HepG2 (cell line): ENCODE measurements around the gene FAM228B. TPM values are rescaled to one million over a fixed set of nuclear protein-coding genes. Genes with fewer than 3 reads are reported as not detected.

Experiments used
- CHD4 ChIP-seq: fragments of 200-600 bp; sonication (generic); IDR thresholded peaks from 2 replicates; pipeline ENCODE4 v1.7.0; 2017; ENCODE audit warnings: mild to moderate bottlenecking, low read length, borderline replicate concordance
- CSRNP1 ChIP-seq: sonication (generic); formaldehyde crosslinking; IDR thresholded peaks from 2 replicates; pipeline ENCODE4 v1.8.1; 2023; ENCODE audit warnings: mild to moderate bottlenecking, missing genetic modification reagents
- DMAP1 ChIP-seq: IDR thresholded peaks from 2 replicates; pipeline ENCODE4 v1.6.1; 2016
- ELF4 ChIP-seq: sonication (generic); formaldehyde crosslinking; IDR thresholded peaks from 2 replicates; pipeline ENCODE4 v1.5.0; 2020; ENCODE audit warnings: missing genetic modification reagents, mild to moderate bottlenecking, moderate library complexity, borderline replicate concordance
- HMGA1 ChIP-seq: sonication (generic); formaldehyde crosslinking; conservative IDR thresholded peaks from 2 replicates; pipeline ENCODE4 v1.4.0; 2020; ENCODE audit warnings: missing genetic modification reagents
- KDM1A ChIP-seq: IDR thresholded peaks from 2 replicates; pipeline ENCODE4 v1.6.1; 2016; ENCODE audit warnings: missing compliant biosample characterization
- MYPOP ChIP-seq: sonication (generic); formaldehyde crosslinking; IDR thresholded peaks from 2 replicates; pipeline ENCODE4 v1.8.1; 2023; ENCODE audit warnings: mild to moderate bottlenecking, moderate library complexity, missing genetic modification reagents
- NFYC ChIP-seq: IDR thresholded peaks from 2 replicates; pipeline ENCODE4 v1.6.1; 2016; ENCODE audit warnings: missing genetic modification reagents, missing compliant biosample characterization
- NRL ChIP-seq: sonication (generic); formaldehyde crosslinking; IDR thresholded peaks from 2 replicates; pipeline ENCODE4 v1.5.0; 2020; ENCODE audit warnings: missing genetic modification reagents, mild to moderate bottlenecking, moderate library complexity, borderline replicate concordance
- PAXIP1 ChIP-seq: sonication (generic); formaldehyde crosslinking; conservative IDR thresholded peaks from 2 replicates; pipeline ENCODE4 v1.4.0; 2020; ENCODE audit warnings: mild to moderate bottlenecking, missing genetic modification reagents, moderate library complexity
- PPARG ChIP-seq: conservative IDR thresholded peaks from 2 replicates; pipeline ENCODE4 v1.6.1; 2016; ENCODE audit warnings: missing biosample characterization, missing genetic modification reagents
- RFX3 ChIP-seq: IDR thresholded peaks from 2 replicates; pipeline ENCODE4 v1.6.1; 2016; ENCODE audit warnings: missing biosample characterization, missing genetic modification reagents
- RORA ChIP-seq: sonication (generic); formaldehyde crosslinking; IDR thresholded peaks from 2 replicates; pipeline ENCODE4 v1.5.0; 2020; ENCODE audit warnings: mild to moderate bottlenecking, missing genetic modification reagents, moderate library complexity
- SCMH1 ChIP-seq: sonication (generic); formaldehyde crosslinking; IDR thresholded peaks from 2 replicates; pipeline ENCODE4 v1.9.0; 2021; ENCODE audit warnings: missing genetic modification reagents, mild to moderate bottlenecking, borderline replicate concordance
- SETDB1 ChIP-seq: sonication (generic); formaldehyde crosslinking; IDR thresholded peaks from 2 replicates; pipeline ENCODE4 v1.5.1; 2020; ENCODE audit warnings: missing genetic modification reagents, mild to moderate bottlenecking, borderline replicate concordance
- SMAD1 ChIP-seq: sonication (generic); formaldehyde crosslinking; IDR thresholded peaks from 2 replicates; pipeline ENCODE4 v1.4.0; 2020; ENCODE audit warnings: missing genetic modification reagents, low read depth, mild to moderate bottlenecking, borderline replicate concordance
- SNAPC2 ChIP-seq: sonication (generic); formaldehyde crosslinking; IDR thresholded peaks from 2 replicates; pipeline ENCODE4 v1.8.1; 2022; ENCODE audit warnings: mild to moderate bottlenecking, missing genetic modification reagents
- TBX3 ChIP-seq: fragments of 450-650 bp; IDR thresholded peaks from 2 replicates; pipeline ENCODE4 v1.6.1; 2017; ENCODE audit warnings: antibody characterized with exemption, mild to moderate bottlenecking, inconsistent platforms, borderline replicate concordance
- ZFP36L2 ChIP-seq: sonication (generic); formaldehyde crosslinking; IDR thresholded peaks from 2 replicates; pipeline ENCODE4 v1.4.0; 2020; ENCODE audit warnings: missing genetic modification reagents
- ZFP37 ChIP-seq: sonication (generic); formaldehyde crosslinking; IDR thresholded peaks from 2 replicates; pipeline ENCODE4 v1.4.0; 2020; ENCODE audit warnings: missing genetic modification reagents, borderline replicate concordance
- ZNF274 ChIP-seq: sonication (generic); formaldehyde crosslinking; IDR thresholded peaks from 2 replicates; pipeline ENCODE4 v1.5.1; 2020; ENCODE audit warnings: mild to moderate bottlenecking, missing genetic modification reagents
- ZNF792 ChIP-seq: IDR thresholded peaks from 2 replicates; pipeline ENCODE4 v1.6.1; 2016
- polyA plus RNA-seq, 8 experiments: library from polyadenylated mRNA; depleted of rRNA in 3 of 8; stranded (reverse) in 7 of 8; unstranded in 1 of 8; fragments of >200 nt; fragmentation: Illumina TruSeq in 4 of 8; extraction: Trizol in 4 of 8; gene quantifications; 2 replicates each; pipeline versions ENCODE4 v1.2.1 to v1.2.3, GENCODE V29; 2011 to 2016; ENCODE audit warnings: low read depth in 4 of 8, missing spikeins in 1 of 8, mixed read lengths in 1 of 8; ENCODE audit not compliant: insufficient read depth in 1 of 8
- total RNA-seq, 5 experiments: library from RNA; depleted of rRNA; stranded (reverse); fragments of >200 nt; fragmentation: Illumina TruSeq; extraction: Trizol; gene quantifications; 2 replicates each; pipeline ENCODE4 v1.2.3, GENCODE V29; 2016; ENCODE audit warnings: low read depth in 1 of 5
- TF ChIP-seq, protein P1 (sequence below): sonication (generic); formaldehyde crosslinking; IDR thresholded peaks from 2 replicates; pipeline ENCODE4 v1.4.0; 2020; ENCODE audit warnings: missing genetic modification reagents, borderline replicate concordance

The FAM228B gene
- total and polyA plus RNA-seq, 2 of the 13 experiments (the other 11 are each of a cell fraction or from before 2014, with no cell fraction given) = 0.79 to 1.1 TPM

DNA sequence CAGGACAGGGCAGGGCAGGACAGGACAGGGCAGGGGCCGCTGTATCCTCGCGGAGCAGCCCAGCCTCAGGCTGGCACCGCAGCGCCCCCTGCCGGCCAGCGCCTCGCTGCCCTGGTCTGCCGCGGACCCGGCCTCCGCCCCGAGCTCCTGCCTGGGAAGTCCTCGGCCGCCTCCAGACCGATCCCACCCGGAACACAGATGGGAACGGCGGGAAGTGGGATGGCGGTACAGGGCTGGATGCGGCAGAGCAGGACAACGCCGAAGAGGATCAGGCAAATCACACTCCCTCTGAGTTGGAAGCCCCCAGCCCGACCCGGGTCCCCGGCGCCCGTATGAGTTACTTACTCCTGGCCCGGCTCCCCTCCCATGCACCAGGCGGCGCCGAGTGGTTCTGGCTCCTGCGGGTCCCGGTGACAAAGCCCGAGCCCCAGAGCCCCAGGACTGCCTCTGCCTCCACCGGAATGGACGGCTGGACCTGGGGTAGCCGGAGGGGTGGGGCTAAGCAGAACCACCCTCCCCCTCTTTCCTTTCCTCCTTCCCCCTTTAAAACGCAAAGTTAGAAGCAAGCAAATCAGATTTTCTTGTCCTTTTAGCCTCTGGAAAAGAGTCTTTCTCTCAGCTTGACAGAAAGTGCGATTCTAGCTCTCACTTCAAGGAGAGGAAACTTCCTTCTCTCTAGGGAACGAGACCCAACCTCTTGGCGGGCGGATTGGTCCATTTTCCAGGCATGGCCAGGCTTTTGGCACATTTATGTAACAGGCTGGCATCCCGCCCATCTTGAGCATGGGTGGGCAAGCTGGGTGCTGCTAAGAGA lies 38.7 kb upstream of the FAM228B start, which contains the start of gene TP53I3 (continued):
- TF ChIP-seq ZNF274 (CRISPR knock-in tag) (peak; percentile 82; the same call in 1 of the 2 replicates), DMAP1 (peak; percentile 58; the same call in 1 of the 2 replicates), ZFP36L2 (CRISPR knock-in tag) (0 out of 2 replicates have a peak, but pooled peaks have one; percentile 27), RORA (CRISPR knock-in tag) (no peak), ZFP37 (no peak), CSRNP1 (CRISPR knock-in tag) (peak; percentile 95), NRL (peak; percentile 61), HMGA1 (CRISPR knock-in tag) (no peak), SMAD1 (CRISPR knock-in tag) (peak; percentile 96; the same call in 1 of the 2 replicates), ZNF792 (CRISPR knock-in tag) (peak; percentile 56), NFYC (peak; percentile 29), MYPOP (CRISPR knock-in tag) (0 out of 2 replicates have a peak, but pooled peaks have one; percentile 58), ELF4 (CRISPR knock-in tag) (peak; percentile 90; the same call in 1 of the 2 replicates), SNAPC2 (CRISPR knock-in tag) (peak; percentile 77; the same call in 1 of the 2 replicates), CHD4 (no peak), PAXIP1 (CRISPR knock-in tag) (peak; percentile 43; the same call in 1 of the 2 replicates), KDM1A (CRISPR knock-in tag) (no peak; the same call in 1 of the 2 replicates), SCMH1 (CRISPR knock-in tag) (no peak), PPARG (CRISPR knock-in tag) (peak; percentile 45; the same call in 1 of the 2 replicates), RFX3 (CRISPR knock-in tag) (peak; percentile 4; the same call in 1 of the 2 replicates), TBX3 (no peak), SETDB1 (no peak)
- TF ChIP-seq, protein P1, sequence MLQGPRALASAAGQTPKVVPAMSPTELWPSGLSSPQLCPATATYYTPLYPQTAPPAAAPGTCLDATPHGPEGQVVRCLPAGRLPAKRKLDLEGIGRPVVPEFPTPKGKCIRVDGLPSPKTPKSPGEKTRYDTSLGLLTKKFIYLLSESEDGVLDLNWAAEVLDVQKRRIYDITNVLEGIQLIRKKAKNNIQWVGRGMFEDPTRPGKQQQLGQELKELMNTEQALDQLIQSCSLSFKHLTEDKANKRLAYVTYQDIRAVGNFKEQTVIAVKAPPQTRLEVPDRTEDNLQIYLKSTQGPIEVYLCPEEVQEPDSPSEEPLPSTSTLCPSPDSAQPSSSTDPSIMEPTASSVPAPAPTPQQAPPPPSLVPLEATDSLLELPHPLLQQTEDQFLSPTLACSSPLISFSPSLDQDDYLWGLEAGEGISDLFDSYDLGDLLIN (CRISPR knock-in tag) = no peak
